Keratinocyte (primary cell): ENCODE data around the gene MAP7. TPM values are rescaled to one million over a fixed set of nuclear protein-coding genes. Genes with fewer than 3 reads are reported as not detected.

Source experiments
- DNase-seq: peaks from one replicate; pipeline ENCODE4 v3.0.0-alpha.2; 2011; ENCODE audit warnings: low read depth, missing footprints, low spot score
- FAIRE-seq: peaks from 2 replicates; lab custom pipeline; 2011; peaks lifted over from hg19 to GRCh38; lab: Jason Lieb, UNC
- H2AFZ ChIP-seq: 2 replicates; pipeline ENCODE4 v1.6.0; 2012; ENCODE audit warnings: low read length, control low read depth, inconsistent platforms; ENCODE audit not compliant: control insufficient read depth
- H3K27ac ChIP-seq: 2 replicates; pipeline ENCODE4 v1.5.1; 2011; ENCODE audit warnings: low read length; ENCODE audit not compliant: control insufficient read depth, insufficient read depth
- H3K27me3 ChIP-seq: 3 replicates; pipeline ENCODE4 v1.6.0; 2011; ENCODE audit warnings: low read length; ENCODE audit not compliant: control insufficient read depth, insufficient read depth; ENCODE audit errors: extremely low read depth
- H3K36me3 ChIP-seq, 2 experiments: 2 replicates in 1 of 2; 3 replicates in 1 of 2; pipeline ENCODE4 v1.5.1; 2011; ENCODE audit warnings: low read length in 2 of 2, mild to moderate bottlenecking in 1 of 2; ENCODE audit not compliant: control insufficient read depth in 2 of 2, insufficient read depth in 2 of 2; ENCODE audit errors: extremely low read depth in 1 of 2
- H3K4me1 ChIP-seq: 3 replicates; pipeline ENCODE4 v1.5.1; 2011; ENCODE audit warnings: low read length; ENCODE audit not compliant: control insufficient read depth, insufficient read depth; ENCODE audit errors: extremely low read depth
- H3K4me2 ChIP-seq: 3 replicates; pipeline ENCODE4 v1.6.0; 2011; ENCODE audit warnings: low read depth, low read length; ENCODE audit not compliant: control insufficient read depth, insufficient read depth; ENCODE audit errors: extremely low read depth
- H3K4me3 ChIP-seq, 3 experiments: fragments of 200-600 bp in 1 of 3; sonication (generic) in 1 of 3; 2 replicates in 2 of 3; 3 replicates in 1 of 3; pipeline ENCODE4 v1.5.1; 2011 to 2016; ENCODE audit warnings: low read length in 3 of 3, mild to moderate bottlenecking in 3 of 3, control low read depth in 2 of 3, inconsistent platforms in 1 of 3, low read depth in 1 of 3, mixed read lengths in 1 of 3, mixed run types in 1 of 3, moderate library complexity in 1 of 3; ENCODE audit not compliant: control insufficient read depth in 2 of 3, insufficient read depth in 2 of 3; ENCODE audit errors: extremely low read depth in 1 of 3
- H3K79me2 ChIP-seq: 2 replicates; pipeline ENCODE4 v1.6.0; 2012; ENCODE audit warnings: low read length; ENCODE audit not compliant: control insufficient read depth, insufficient read depth
- H3K9ac ChIP-seq: 3 replicates; pipeline ENCODE4 v1.6.0; 2011; ENCODE audit warnings: low read length; ENCODE audit not compliant: control insufficient read depth, insufficient read depth; ENCODE audit errors: extremely low read depth
- H3K9me1 ChIP-seq: 3 replicates; pipeline ENCODE4 v1.6.0; 2011; ENCODE audit warnings: low read length; ENCODE audit not compliant: control insufficient read depth, insufficient read depth; ENCODE audit errors: extremely low read depth
- H3K9me3 ChIP-seq: 2 replicates; pipeline ENCODE4 v1.5.1; 2012; ENCODE audit warnings: low read depth, low read length; ENCODE audit not compliant: control insufficient read depth
- H4K20me1 ChIP-seq: 3 replicates; pipeline ENCODE4 v1.6.0; 2011; ENCODE audit warnings: low read length; ENCODE audit not compliant: control insufficient read depth, insufficient read depth; ENCODE audit errors: extremely low read depth
- EZH2 ChIP-seq: IDR thresholded peaks from one replicate; pipeline ENCODE4 v1.6.1; 2012; ENCODE audit warnings: inconsistent platforms, mild to moderate bottlenecking, low read length, moderate library complexity
- dilution Hi-C: fragments of 300-500 bp; cut with MboI; formaldehyde crosslinking; loops from one replicate; pipeline ENCODE4 v1.7.0; 2020; ENCODE audit warnings: low sequenced_read_pairs; ENCODE audit not compliant: extremely low pct_ligation_motif_present
- polyA plus RNA-seq, 5 experiments: library from polyadenylated mRNA; depleted of rRNA in 3 of 5; stranded (reverse) in 3 of 5; stranded (forward) in 1 of 5; unstranded in 1 of 5; fragments of >200 nt; gene quantifications; 1 replicate in 1 of 5; 2 replicates in 3 of 5; 3 replicates in 1 of 5; pipeline versions ENCODE4 v1.2.1 to v1.2.3, GENCODE V29; 2011 to 2012; ENCODE audit warnings: missing spikeins in 2 of 5, low read depth in 1 of 5, low replicate concordance in 1 of 5
- TF ChIP-seq, protein P1 (sequence below), 3 experiments: IDR thresholded peaks in 1 of 3; conservative IDR thresholded peaks in 1 of 3; optimal IDR thresholded peaks in 1 of 3; 2 replicates in 2 of 3; 3 replicates in 1 of 3; pipeline versions ENCODE3 to v1.5.1; 2011; ENCODE audit warnings: low read length in 3 of 3, mild to moderate bottlenecking in 3 of 3, moderate library complexity in 2 of 3, control low read depth in 1 of 3, inconsistent platforms in 1 of 3; ENCODE audit not compliant: insufficient read depth in 2 of 3; ENCODE audit errors: extremely low read depth in 1 of 3

The MAP7 gene
- polyA plus RNA-seq, 1 donor (not counting 4 experiments of a cell fraction or from before 2014, with no cell fraction given), result 11.8 TPM

DNA sequence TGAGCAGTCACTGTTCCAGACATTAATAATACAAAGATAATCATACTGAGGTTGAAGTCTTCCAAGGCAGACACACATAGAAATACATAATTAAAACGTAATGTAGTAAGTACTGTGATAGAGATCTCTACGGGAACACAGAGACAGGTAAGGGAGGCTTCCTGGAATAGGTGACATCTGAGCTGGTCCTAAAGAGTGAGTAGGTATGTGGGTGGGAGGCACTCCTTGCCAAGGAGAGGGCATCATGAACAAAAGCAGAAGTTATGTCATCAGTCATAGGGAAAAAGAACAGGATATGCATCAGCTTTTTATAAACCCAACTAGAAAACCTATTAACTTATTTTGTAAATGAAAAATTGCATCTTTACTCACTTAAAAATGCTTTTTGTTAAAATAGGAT is 110.0 kb downstream of the MAP7 start:
- no peak for TF ChIP-seq EZH2
- TF ChIP-seq, protein P1, sequence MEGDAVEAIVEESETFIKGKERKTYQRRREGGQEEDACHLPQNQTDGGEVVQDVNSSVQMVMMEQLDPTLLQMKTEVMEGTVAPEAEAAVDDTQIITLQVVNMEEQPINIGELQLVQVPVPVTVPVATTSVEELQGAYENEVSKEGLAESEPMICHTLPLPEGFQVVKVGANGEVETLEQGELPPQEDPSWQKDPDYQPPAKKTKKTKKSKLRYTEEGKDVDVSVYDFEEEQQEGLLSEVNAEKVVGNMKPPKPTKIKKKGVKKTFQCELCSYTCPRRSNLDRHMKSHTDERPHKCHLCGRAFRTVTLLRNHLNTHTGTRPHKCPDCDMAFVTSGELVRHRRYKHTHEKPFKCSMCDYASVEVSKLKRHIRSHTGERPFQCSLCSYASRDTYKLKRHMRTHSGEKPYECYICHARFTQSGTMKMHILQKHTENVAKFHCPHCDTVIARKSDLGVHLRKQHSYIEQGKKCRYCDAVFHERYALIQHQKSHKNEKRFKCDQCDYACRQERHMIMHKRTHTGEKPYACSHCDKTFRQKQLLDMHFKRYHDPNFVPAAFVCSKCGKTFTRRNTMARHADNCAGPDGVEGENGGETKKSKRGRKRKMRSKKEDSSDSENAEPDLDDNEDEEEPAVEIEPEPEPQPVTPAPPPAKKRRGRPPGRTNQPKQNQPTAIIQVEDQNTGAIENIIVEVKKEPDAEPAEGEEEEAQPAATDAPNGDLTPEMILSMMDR (optimal IDR thresholded peaks at IDR 0.05 in 1 of 3, IDR thresholded peaks at IDR 0.05 in 1 of 3, conservative IDR thresholded peaks at IDR 0.05 in 1 of 3; ENCODE audit: extremely low read depth in 1 of 3, insufficient read depth in 2 of 3, low read length in 3 of 3), result no peak
- Histone ChIP-seq H3K4me1 (peaks cover 18% of the 10 kb centered on the region), H3K9ac (peak overlapping the region; percentile 58), H3K9me3 (no peaks in the 10 kb centered on the region), H3K4me3 (peak overlapping the region in 2 of 3 experiments; percentile 42 to 52), H3K27ac (peak overlapping the region; percentile 80), H3K79me2 (peaks cover 2% of the 10 kb centered on the region), H3K9me1 (no peaks in the 10 kb centered on the region), H3K36me3 (no peaks in the 10 kb centered on the region), H2AFZ (peak overlapping the region; percentile 69), H4K20me1 (no peaks in the 10 kb centered on the region), H3K4me2 (peak overlapping the region; percentile 90), H3K27me3 (no peaks in the 10 kb centered on the region)
- peak; percentile 86 for FAIRE-seq
- DNase-seq, result peak; percentile 11
- dilution Hi-C loops, result no loop called here

DNA sequence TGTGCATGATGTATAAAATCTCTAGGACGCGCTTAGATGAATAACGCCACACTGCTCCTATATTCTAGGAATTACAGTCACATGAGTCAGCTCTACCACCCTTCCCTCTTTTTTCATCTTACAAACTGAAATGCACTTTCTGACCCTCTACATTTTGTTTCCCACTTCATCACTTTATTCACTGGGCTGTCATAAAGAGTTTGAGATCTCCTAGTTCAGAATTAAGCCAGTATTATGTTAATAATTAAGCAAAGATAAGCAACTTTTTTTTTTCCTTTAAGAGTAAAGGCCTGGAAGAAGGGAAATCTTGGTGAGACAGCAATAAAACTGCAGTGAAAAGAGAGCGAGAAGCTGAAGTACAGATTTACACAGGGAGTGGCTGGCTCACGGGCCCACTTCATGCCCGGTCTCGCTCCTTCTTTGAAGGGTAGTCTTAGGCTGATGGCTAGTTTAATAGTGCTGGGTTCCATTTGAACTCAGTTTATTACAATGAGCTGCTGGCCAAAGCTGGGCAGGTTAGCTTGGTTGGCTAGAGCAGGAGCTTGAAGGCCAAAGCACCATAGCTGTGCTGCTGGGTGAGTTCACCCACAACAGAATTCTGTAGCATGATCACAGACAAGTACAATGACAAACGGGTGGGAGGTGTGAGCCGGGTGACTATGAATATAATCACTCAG is 110.6 kb downstream of the MAP7 start:
- H3K4me2 ChIP-seq, result peak overlapping the region; percentile 90
- H4K20me1 ChIP-seq, result no peaks in the 10 kb centered on the region
- no peaks in the 10 kb centered on the region for H3K36me3 ChIP-seq
- dilution Hi-C loops, result no loop called here
- no peaks in the 10 kb centered on the region for H3K9me1 ChIP-seq
- FAIRE-seq, result peak; percentile 59
- H3K4me1 ChIP-seq, result peaks cover 18% of the 10 kb centered on the region
- H2AFZ ChIP-seq, result peak overlapping the region; percentile 69
- peak overlapping the region in 2 of 3 experiments; percentile 42 to 52 for H3K4me3 ChIP-seq
- DNase-seq, result peak; percentile 13
- H3K27ac ChIP-seq, result peak overlapping the region; percentile 80
- TF ChIP-seq, protein P1 (optimal IDR thresholded peaks at IDR 0.05 in 1 of 3, IDR thresholded peaks at IDR 0.05 in 1 of 3, conservative IDR thresholded peaks at IDR 0.05 in 1 of 3; ENCODE audit: extremely low read depth in 1 of 3, insufficient read depth in 2 of 3, low read length in 3 of 3), result no peak
- TF ChIP-seq EZH2, result no peak
- peak overlapping the region; percentile 58 for H3K9ac ChIP-seq
- H3K9me3 ChIP-seq, result no peaks in the 10 kb centered on the region
- no peaks in the 10 kb centered on the region for H3K27me3 ChIP-seq
- H3K79me2 ChIP-seq, result peaks cover 2% of the 10 kb centered on the region
